SK-N-SH (cell line): Measurements from ENCODE around the gene FFAR4.

Experiments
- CTCF ChIP-seq: fragments of 200-600 bp; sonication (generic); IDR thresholded peaks from 2 replicates; pipeline ENCODE4 v1.6.1; 2017; ENCODE audit warnings: antibody characterized with exemption, mild to moderate bottlenecking, moderate library complexity
- NRF1 ChIP-seq: IDR thresholded peaks from 2 replicates; pipeline ENCODE4 v1.6.1; 2012; ENCODE audit warnings: low read depth, mild to moderate bottlenecking, low read length
- TF ChIP-seq, protein P1 (sequence below): IDR thresholded peaks from 2 replicates; pipeline ENCODE4 v1.4.0; 2012; ENCODE audit warnings: low read depth

- no peak for TF ChIP-seq NRF1
- no peak for TF ChIP-seq CTCF
- TF ChIP-seq, protein P1, sequence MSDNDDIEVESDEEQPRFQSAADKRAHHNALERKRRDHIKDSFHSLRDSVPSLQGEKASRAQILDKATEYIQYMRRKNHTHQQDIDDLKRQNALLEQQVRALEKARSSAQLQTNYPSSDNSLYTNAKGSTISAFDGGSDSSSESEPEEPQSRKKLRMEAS = no peak
These were observed 15.9 kb upstream of the FFAR4 start for GRCh38 chr10:93550606-93551005.
